Measurements from ENCODE around the gene IL17D. TPM values are rescaled to one million over a fixed set of nuclear protein-coding genes. Genes with fewer than 3 reads are reported as not detected.

IL17D gene
- total and polyA plus RNA-seq, 10 of the 15 experiments (the other 5 are each of a cell fraction or from before 2014, with no cell fraction given): 0.03 to 1.6 (median 0.33) TPM

DNA sequence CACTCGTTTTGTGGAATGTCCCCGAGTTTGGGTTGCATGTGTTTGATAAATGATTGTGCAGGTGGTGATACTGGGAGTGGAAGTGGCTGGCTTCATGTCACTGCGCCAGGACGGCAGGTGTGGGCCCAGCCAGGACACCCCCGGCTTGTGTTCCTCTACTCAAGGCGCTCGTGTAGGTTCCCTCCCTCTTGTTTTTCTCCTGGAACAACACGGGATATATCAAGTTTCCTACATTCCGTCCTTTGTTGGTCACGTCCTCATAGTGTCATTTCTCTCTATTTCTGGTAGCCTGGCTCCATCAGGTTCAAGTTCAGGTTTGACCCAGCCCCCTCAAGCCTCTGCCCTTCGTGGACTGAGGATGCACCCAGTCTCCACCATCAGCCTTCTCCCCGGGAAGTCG lies 16.3 kb downstream of the IL17D start (continued):
- no peak for TF ChIP-seq ZSCAN29 (IDR thresholded peaks at IDR 0.05)
- TF ChIP-seq RCOR1 (conservative IDR thresholded peaks at IDR 0.05; ENCODE audit: low read depth, low read length): no peak
- no peak for TF ChIP-seq NFIC (IDR thresholded peaks at IDR 0.05; ENCODE audit: low read depth, low read length)
- TF ChIP-seq, protein P1, sequence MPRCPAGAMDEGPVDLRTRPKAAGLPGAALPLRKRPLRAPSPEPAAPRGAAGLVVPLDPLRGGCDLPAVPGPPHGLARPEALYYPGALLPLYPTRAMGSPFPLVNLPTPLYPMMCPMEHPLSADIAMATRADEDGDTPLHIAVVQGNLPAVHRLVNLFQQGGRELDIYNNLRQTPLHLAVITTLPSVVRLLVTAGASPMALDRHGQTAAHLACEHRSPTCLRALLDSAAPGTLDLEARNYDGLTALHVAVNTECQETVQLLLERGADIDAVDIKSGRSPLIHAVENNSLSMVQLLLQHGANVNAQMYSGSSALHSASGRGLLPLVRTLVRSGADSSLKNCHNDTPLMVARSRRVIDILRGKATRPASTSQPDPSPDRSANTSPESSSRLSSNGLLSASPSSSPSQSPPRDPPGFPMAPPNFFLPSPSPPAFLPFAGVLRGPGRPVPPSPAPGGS (IDR thresholded peaks at IDR 0.05; ENCODE audit: borderline replicate concordance, insufficient read depth, low read depth, low read length, poor library complexity, severe bottlenecking): no peak
- TF ChIP-seq MTA3 (IDR thresholded peaks at IDR 0.05; ENCODE audit: borderline replicate concordance, low read length): no peak
- no peak for TF ChIP-seq SMAD5 (IDR thresholded peaks at IDR 0.05; ENCODE audit: low read depth)
- no peak for TF ChIP-seq SUPT20H (IDR thresholded peaks at IDR 0.05; ENCODE audit: borderline replicate concordance, control insufficient read depth, low read depth, low read length)
- no peak for TF ChIP-seq JUND (IDR thresholded peaks at IDR 0.05; ENCODE audit: low read depth, low read length)
- no peak for TF ChIP-seq RFX5 (IDR thresholded peaks at IDR 0.05; ENCODE audit: low read depth, low read length)
- TF ChIP-seq, protein P2, sequence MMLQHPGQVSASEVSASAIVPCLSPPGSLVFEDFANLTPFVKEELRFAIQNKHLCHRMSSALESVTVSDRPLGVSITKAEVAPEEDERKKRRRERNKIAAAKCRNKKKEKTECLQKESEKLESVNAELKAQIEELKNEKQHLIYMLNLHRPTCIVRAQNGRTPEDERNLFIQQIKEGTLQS (IDR thresholded peaks at IDR 0.05; ENCODE audit: borderline replicate concordance, extremely low read depth, low read depth, low read length): no peak
- TF ChIP-seq SMC3 (IDR thresholded peaks at IDR 0.05; ENCODE audit: borderline replicate concordance, low read length): no peak

DNA sequence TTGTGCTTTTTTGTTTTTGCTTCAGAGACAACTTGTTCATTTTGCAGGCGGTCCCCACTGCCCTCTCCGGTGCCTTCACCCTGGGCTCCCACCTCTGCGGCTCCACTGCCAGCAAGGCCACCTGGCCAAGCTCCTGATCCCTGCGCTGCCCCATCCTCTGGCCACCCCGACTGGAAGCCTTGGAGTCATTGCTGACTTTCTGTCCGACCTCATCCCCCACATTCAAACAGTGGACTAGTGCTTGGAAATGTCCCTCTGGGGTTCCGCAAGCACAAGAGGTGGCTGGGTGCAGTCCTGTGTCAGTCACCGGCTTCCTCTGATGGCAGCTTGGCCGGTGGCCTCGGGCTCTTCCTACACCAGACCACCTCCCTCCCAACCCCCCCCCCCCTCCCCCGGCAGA lies 17.0 kb downstream of the IL17D start:
- ChIA-PET SMC1A (ENCODE audit: uncharacterized antibody, unreplicated experiment) (no interaction called here), CTCF (no interaction called here), RAD21 (ENCODE audit: unreplicated experiment) (no interaction called here), POLR2A (no interaction called here)
- H3K36me3 ChIP-seq (ENCODE audit: control insufficient read depth in 2 of 2, insufficient read depth in 2 of 2, low read length in 1 of 2): no peaks in the 10 kb centered on the region
- no peak overlapping the region for H3K9ac ChIP-seq (ENCODE audit: control insufficient read depth, insufficient read depth, low read length)
- H3K9me3 ChIP-seq (replicated peaks; ENCODE audit: control insufficient read depth, insufficient read depth, low read length): no peaks in the 10 kb centered on the region
- no peak overlapping the region for H3K4me2 ChIP-seq (ENCODE audit: control insufficient read depth, insufficient read depth)
- no peaks in the 10 kb centered on the region for H3K79me2 ChIP-seq (ENCODE audit: control insufficient read depth, insufficient read depth, low read length)
- ATAC-seq (no peak), FAIRE-seq (no peak), DNase-seq (ENCODE audit: low read depth, low spot score) (no peak)
- no peaks in the 10 kb centered on the region for H4K20me1 ChIP-seq (ENCODE audit: control insufficient read depth, insufficient read depth)
- no TSS peak for BruUV-seq (replicated peaks)
- H3K27me3 ChIP-seq (replicated peaks in 1 of 2; ENCODE audit: control insufficient read depth in 2 of 2, insufficient read depth in 2 of 2, low read length in 1 of 2): peaks cover 0 to 3% of the 10 kb centered on the region in 2 experiments; a peak in 3 of 4 replicates
- WGBS (ENCODE audit: insufficient coverage, insufficient replicate concordance, low lambda C conversion rate, missing lambda C conversion rate): 71% methylated on average over 10 of the region's 11 CpGs
- in situ Hi-C loops (cut with MboI): no loop called here
- H3K27ac ChIP-seq (ENCODE audit: control insufficient read depth, insufficient read depth): no peak overlapping the region
- no peak overlapping the region for H3K4me3 ChIP-seq
- no peaks in the 10 kb centered on the region for H3K4me1 ChIP-seq (ENCODE audit: control insufficient read depth, insufficient read depth, low read length)
- intact Hi-C loops (cut with micrococcal nuclease; ENCODE audit: unreplicated experiment): no loop called here
- H2AFZ ChIP-seq (ENCODE audit: control insufficient read depth, low read depth, low read length): no peak overlapping the region
- TF ChIP-seq NR2C1 (IDR thresholded peaks at IDR 0.05) (no peak), NR2F1 (conservative IDR thresholded peaks at IDR 0.05) (no peak), CHD4 (IDR thresholded peaks at IDR 0.05) (no peak), SRF (IDR thresholded peaks at IDR 0.05; ENCODE audit: low read depth in 2 of 2, low read length in 2 of 2) (no peak), LARP7 (IDR thresholded peaks at IDR 0.05) (no peak), KAT2A (conservative IDR thresholded peaks at IDR 0.05; ENCODE audit: control insufficient read depth, low read depth, low read length) (no peak)
- TF ChIP-seq, protein P3, sequence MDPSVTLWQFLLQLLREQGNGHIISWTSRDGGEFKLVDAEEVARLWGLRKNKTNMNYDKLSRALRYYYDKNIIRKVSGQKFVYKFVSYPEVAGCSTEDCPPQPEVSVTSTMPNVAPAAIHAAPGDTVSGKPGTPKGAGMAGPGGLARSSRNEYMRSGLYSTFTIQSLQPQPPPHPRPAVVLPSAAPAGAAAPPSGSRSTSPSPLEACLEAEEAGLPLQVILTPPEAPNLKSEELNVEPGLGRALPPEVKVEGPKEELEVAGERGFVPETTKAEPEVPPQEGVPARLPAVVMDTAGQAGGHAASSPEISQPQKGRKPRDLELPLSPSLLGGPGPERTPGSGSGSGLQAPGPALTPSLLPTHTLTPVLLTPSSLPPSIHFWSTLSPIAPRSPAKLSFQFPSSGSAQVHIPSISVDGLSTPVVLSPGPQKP (IDR thresholded peaks at IDR 0.05; ENCODE audit: low read depth, low read length): no peak
- TF ChIP-seq, protein P4, sequence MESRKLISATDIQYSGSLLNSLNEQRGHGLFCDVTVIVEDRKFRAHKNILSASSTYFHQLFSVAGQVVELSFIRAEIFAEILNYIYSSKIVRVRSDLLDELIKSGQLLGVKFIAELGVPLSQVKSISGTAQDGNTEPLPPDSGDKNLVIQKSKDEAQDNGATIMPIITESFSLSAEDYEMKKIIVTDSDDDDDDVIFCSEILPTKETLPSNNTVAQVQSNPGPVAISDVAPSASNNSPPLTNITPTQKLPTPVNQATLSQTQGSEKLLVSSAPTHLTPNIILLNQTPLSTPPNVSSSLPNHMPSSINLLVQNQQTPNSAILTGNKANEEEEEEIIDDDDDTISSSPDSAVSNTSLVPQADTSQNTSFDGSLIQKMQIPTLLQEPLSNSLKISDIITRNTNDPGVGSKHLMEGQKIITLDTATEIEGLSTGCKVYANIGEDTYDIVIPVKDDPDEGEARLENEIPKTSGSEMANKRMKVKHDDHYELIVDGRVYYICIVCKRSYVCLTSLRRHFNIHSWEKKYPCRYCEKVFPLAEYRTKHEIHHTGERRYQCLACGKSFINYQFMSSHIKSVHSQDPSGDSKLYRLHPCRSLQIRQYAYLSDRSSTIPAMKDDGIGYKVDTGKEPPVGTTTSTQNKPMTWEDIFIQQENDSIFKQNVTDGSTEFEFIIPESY (IDR thresholded peaks at IDR 0.05): no peak
- TF ChIP-seq, protein P5, sequence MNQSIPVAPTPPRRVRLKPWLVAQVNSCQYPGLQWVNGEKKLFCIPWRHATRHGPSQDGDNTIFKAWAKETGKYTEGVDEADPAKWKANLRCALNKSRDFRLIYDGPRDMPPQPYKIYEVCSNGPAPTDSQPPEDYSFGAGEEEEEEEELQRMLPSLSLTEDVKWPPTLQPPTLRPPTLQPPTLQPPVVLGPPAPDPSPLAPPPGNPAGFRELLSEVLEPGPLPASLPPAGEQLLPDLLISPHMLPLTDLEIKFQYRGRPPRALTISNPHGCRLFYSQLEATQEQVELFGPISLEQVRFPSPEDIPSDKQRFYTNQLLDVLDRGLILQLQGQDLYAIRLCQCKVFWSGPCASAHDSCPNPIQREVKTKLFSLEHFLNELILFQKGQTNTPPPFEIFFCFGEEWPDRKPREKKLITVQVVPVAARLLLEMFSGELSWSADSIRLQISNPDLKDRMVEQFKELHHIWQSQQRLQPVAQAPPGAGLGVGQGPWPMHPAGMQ (IDR thresholded peaks at IDR 0.05; ENCODE audit: borderline replicate concordance): no peak
